Measurements from ENCODE around the gene TMEM255A. TPM values are rescaled to one million over a fixed set of nuclear protein-coding genes. Genes with fewer than 3 reads are reported as not detected.
"Not testable (repeated sequence)": the region's sequence is repeated elsewhere in the genome, so short reads cannot be mapped to it uniquely, and the experiment has no call there.

Gene TMEM255A
- 27.2 and 28.1 TPM in 2 replicates for total RNA-seq (2014; rRNA removed; shearing (Covaris generic))
- polyA plus RNA-seq (2015; cell fraction: cytosol; rRNA removed) = 44.4 and 55.2 TPM in 2 replicates
- 30.6 and 40.0 TPM in 2 replicates for polyA plus RNA-seq (2015; cell fraction: nucleus; rRNA removed)

GRCh38 chrX:120310861-120311726, at the start of gene TMEM255A:
TMEM255A (minus strand) TSS chrX:120311461; CDS start chrX:120311309, 152 bp downstream.
- in situ Hi-C loops (cut with HindIII; ENCODE audit: low pct_unique_long_range_greater_than_20kb, low sequenced_read_pairs) = no loop called here
- no peak for DNase-seq (ENCODE audit: low read depth, low spot score)

GRCh38 chrX:120358737-120359456, 47.6 kb upstream of the TMEM255A start:
- peak; percentile 2 for DNase-seq (ENCODE audit: low read depth, low spot score)
- in situ Hi-C loops (cut with HindIII; ENCODE audit: low pct_unique_long_range_greater_than_20kb, low sequenced_read_pairs) = no loop called here

- in situ Hi-C loops (cut with HindIII; ENCODE audit: low pct_unique_long_range_greater_than_20kb, low sequenced_read_pairs) = no loop called here
- no peak for DNase-seq (ENCODE audit: low read depth, low spot score)
Measured at GRCh38 chrX:120357186-120357585, 45.9 kb upstream of the TMEM255A start.

- in situ Hi-C loops (cut with HindIII; ENCODE audit: low pct_unique_long_range_greater_than_20kb, low sequenced_read_pairs) = no loop called here
- no peak for DNase-seq (ENCODE audit: low read depth, low spot score)
Measured at GRCh38 chrX:120356084-120356483, 44.8 kb upstream of the TMEM255A start.

- no peak for DNase-seq (ENCODE audit: low read depth, low spot score)
- in situ Hi-C loops (cut with HindIII; ENCODE audit: low pct_unique_long_range_greater_than_20kb, low sequenced_read_pairs) = no loop called here
Measured at GRCh38 chrX:120350450-120351138, 39.3 kb upstream of the TMEM255A start.

- in situ Hi-C loops (cut with HindIII; ENCODE audit: low pct_unique_long_range_greater_than_20kb, low sequenced_read_pairs); DNase-seq (ENCODE audit: low read depth, low spot score): not testable (repeated sequence)
Measured at GRCh38 chrX:120344566-120344965, 33.3 kb upstream of the TMEM255A start.

- no peak for DNase-seq (ENCODE audit: low read depth, low spot score)
- in situ Hi-C loops (cut with HindIII; ENCODE audit: low pct_unique_long_range_greater_than_20kb, low sequenced_read_pairs) = no loop called here
Measured at GRCh38 chrX:120336899-120337298, 25.6 kb upstream of the TMEM255A start.

- in situ Hi-C loops (cut with HindIII; ENCODE audit: low pct_unique_long_range_greater_than_20kb, low sequenced_read_pairs) = no loop called here
- DNase-seq (ENCODE audit: low read depth, low spot score) = no peak
Measured at GRCh38 chrX:120335289-120335688, 24.0 kb upstream of the TMEM255A start.

GRCh38 chrX:120334603-120335002, 23.3 kb upstream of the TMEM255A start:
- in situ Hi-C loops (cut with HindIII; ENCODE audit: low pct_unique_long_range_greater_than_20kb, low sequenced_read_pairs) = no loop called here
- no peak for DNase-seq (ENCODE audit: low read depth, low spot score)

GRCh38 chrX:120334151-120334550, 22.9 kb upstream of the TMEM255A start:
- DNase-seq (ENCODE audit: low read depth, low spot score) = no peak
- in situ Hi-C loops (cut with HindIII; ENCODE audit: low pct_unique_long_range_greater_than_20kb, low sequenced_read_pairs) = no loop called here

- DNase-seq (ENCODE audit: low read depth, low spot score) = no peak
- in situ Hi-C loops (cut with HindIII; ENCODE audit: low pct_unique_long_range_greater_than_20kb, low sequenced_read_pairs) = no loop called here
Measured at GRCh38 chrX:120332394-120332793, 21.1 kb upstream of the TMEM255A start.

GRCh38 chrX:120331116-120331515, 19.9 kb upstream of the TMEM255A start:
- no peak for DNase-seq (ENCODE audit: low read depth, low spot score)
- in situ Hi-C loops (cut with HindIII; ENCODE audit: low pct_unique_long_range_greater_than_20kb, low sequenced_read_pairs) = no loop called here

GRCh38 chrX:120321520-120322281, 10.4 kb upstream of the TMEM255A start:
- in situ Hi-C loops (cut with HindIII; ENCODE audit: low pct_unique_long_range_greater_than_20kb, low sequenced_read_pairs) = no loop called here
- DNase-seq (ENCODE audit: low read depth, low spot score) = no peak

GRCh38 chrX:120318411-120318810, 7.2 kb upstream of the TMEM255A start:
- no peak for DNase-seq (ENCODE audit: low read depth, low spot score)
- in situ Hi-C loops (cut with HindIII; ENCODE audit: low pct_unique_long_range_greater_than_20kb, low sequenced_read_pairs) = no loop called here

GRCh38 chrX:120316587-120317283, 5.5 kb upstream of the TMEM255A start:
- in situ Hi-C loops (cut with HindIII; ENCODE audit: low pct_unique_long_range_greater_than_20kb, low sequenced_read_pairs) = no loop called here
- DNase-seq (ENCODE audit: low read depth, low spot score) = no peak

- in situ Hi-C loops (cut with HindIII; ENCODE audit: low pct_unique_long_range_greater_than_20kb, low sequenced_read_pairs) = no loop called here
- DNase-seq (ENCODE audit: low read depth, low spot score) = no peak
Measured at GRCh38 chrX:120315776-120316175, 4.5 kb upstream of the TMEM255A start.

GRCh38 chrX:120311727-120312063, 434 bp upstream of the TMEM255A start:
- in situ Hi-C loops (cut with HindIII; ENCODE audit: low pct_unique_long_range_greater_than_20kb, low sequenced_read_pairs) = no loop called here
- DNase-seq (ENCODE audit: low read depth, low spot score) = no peak

Measured in SK-MEL-5 (cell line).